GM12801 (cell line): Measurements from ENCODE around the gene HOXD12.

Source experiments
- TF ChIP-seq, protein P1 (sequence below): IDR thresholded peaks from one replicate; pipeline ENCODE4 v1.5.1; 2011; ENCODE audit warnings: control low read depth; ENCODE audit not compliant: insufficient read length; ENCODE audit errors: extremely low read depth

HOXD12 gene

GRCh38 chr2:176078541-176079284 is 20.9 kb upstream of the HOXD12 start:
- TF ChIP-seq, protein P1, sequence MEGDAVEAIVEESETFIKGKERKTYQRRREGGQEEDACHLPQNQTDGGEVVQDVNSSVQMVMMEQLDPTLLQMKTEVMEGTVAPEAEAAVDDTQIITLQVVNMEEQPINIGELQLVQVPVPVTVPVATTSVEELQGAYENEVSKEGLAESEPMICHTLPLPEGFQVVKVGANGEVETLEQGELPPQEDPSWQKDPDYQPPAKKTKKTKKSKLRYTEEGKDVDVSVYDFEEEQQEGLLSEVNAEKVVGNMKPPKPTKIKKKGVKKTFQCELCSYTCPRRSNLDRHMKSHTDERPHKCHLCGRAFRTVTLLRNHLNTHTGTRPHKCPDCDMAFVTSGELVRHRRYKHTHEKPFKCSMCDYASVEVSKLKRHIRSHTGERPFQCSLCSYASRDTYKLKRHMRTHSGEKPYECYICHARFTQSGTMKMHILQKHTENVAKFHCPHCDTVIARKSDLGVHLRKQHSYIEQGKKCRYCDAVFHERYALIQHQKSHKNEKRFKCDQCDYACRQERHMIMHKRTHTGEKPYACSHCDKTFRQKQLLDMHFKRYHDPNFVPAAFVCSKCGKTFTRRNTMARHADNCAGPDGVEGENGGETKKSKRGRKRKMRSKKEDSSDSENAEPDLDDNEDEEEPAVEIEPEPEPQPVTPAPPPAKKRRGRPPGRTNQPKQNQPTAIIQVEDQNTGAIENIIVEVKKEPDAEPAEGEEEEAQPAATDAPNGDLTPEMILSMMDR, result no peak

- TF ChIP-seq, protein P1, result no peak
Observed at GRCh38 chr2:176079285-176079830, 20.2 kb upstream of the HOXD12 start.

DNA sequence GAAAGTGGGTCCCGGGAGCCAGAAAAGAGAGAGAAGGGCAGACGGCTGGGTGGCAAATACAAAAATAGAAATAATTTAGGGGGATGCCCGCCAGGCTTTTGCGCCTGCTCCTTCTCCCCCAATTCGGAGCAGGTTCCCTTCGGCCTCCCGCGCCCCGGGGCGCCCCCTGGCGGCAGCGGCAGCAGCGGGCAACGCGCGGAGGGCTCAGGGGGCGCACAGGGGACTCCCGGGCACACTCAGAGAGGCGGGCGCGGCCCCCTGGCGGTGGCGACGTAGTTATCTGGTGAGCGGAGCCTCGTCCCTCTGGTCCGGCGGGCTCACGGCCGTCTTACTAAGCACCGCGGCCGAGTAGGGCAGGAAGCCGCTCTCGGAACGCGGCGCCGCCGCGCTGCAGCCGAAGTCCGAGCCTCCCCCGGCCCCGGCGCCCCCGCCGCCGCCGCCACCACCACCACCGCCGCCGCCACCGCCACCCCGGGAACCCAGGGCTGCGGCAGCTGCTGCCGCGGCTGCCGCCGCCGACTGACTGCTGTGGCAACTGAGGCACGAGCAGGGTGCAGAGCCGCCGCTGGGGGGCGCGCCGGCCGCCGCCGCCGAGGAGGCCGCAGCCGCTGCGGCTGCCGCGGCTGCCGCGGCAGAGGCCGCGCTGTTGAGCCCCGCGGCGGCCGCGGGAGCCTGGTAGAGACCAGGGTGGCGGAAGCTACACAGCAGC is 19.6 kb upstream of the HOXD12 start:
- TF ChIP-seq, protein P1, result no peak

GRCh38 chr2:176080540-176081375 is 18.8 kb upstream of the HOXD12 start:
- TF ChIP-seq, protein P1, result no peak

DNA sequence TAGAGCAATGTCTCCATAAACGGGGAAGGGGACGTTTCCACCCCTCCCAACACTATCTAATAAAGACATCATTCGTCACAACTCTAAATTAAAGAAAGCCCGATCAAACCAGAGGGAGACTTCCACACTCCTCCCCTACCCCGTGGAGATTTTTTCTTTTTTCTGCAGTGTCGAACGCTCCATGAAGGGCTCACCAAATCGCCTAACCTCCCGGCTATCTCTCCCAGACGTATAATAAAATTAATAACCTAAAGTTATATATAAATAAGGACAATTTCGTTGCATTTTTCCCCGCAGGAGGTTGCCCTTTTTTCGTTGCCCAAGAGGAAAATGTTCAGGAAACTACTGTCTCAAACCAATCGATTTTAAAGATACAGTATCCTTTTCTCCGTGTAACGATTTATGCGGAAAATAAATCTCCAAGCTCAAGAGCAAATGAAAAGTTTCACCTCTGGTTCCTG is 18.2 kb upstream of the HOXD12 start:
- TF ChIP-seq, protein P1, result no peak

DNA sequence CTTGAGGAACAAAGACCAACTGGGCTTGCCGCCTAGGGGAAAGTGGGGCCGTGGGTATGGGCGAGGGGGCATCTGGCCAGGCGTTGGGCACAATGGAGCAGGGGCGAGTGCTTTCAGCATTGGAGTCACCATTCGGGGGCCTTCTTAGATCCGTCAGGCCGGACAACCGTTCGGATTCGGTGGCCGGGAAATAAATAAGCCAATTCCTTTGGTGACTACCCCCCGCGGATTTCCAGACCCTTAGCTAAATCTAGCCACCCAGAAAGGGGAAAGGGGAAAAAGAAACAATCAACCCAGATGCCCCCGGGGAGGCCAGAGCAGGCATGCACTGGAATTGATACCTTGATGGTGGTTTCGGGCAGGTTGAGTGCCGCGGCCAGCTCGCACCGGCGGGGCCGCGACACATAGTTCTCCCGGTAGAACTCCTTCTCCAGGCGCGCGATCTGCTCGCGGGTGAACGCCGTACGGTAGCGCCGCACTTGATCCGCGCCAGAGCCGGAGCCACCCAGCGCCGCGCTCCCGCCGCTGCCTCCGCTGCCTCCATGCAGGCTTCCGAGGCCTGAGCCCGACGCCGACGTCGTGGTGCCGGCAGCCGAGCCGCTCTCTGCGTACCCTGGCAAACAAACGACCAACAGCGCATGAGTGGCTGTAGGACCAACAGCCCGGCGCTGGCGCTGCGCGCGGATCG is 17.6 kb upstream of the HOXD12 start:
- TF ChIP-seq, protein P1, result no peak
